H1 (cell line): ENCODE measurements around the gene RTN4RL2. TPM values are rescaled to one million over a fixed set of nuclear protein-coding genes. Genes with fewer than 3 reads are reported as not detected.
A peak's percentile ranks its signal among the peaks of the same experiment; 100 is the strongest.

ENCODE experiments used
- CTCF ChIA-PET: fragments of 300-600 bp; sonication (Branson Sonifier 250); formaldehyde crosslinking; loops from one replicate; lab custom pipeline; 2021; ENCODE audit not compliant: partially characterized antibody; lab: Charles Lee
- POLR2A ChIA-PET: fragments of 300-600 bp; sonication (Branson Sonifier 250); formaldehyde crosslinking; loops from one replicate; lab custom pipeline; 2021; ENCODE audit warnings: inconsistent platforms; ENCODE audit not compliant: partially characterized antibody; lab: Charles Lee
- DNase-seq, 2 experiments: peaks; one replicate each; pipeline versions ENCODE4 v3.0.0 to v3.0.0-alpha.2; 2010 to 2022; ENCODE audit warnings: low spot score in 2 of 2, low read depth in 1 of 2, mixed read lengths in 1 of 2
- FAIRE-seq: peaks from 2 replicates; lab custom pipeline; 2011; peaks lifted over from hg19 to GRCh38; lab: Jason Lieb, UNC
- H2AFZ ChIP-seq: 2 replicates; pipeline ENCODE4 v1.8.1; 2012; ENCODE audit warnings: low read length, inconsistent platforms
- H2AK5ac ChIP-seq: 2 replicates; pipeline ENCODE4 v1.6.1; 2013; ENCODE audit warnings: low read depth, low read length
- H2BK120ac ChIP-seq: replicated peaks from 2 replicates; pipeline ENCODE3; 2013; ENCODE audit warnings: low read depth, low read length, inconsistent platforms
- H2BK12ac ChIP-seq: 2 replicates; pipeline ENCODE4 v1.6.1; 2013; ENCODE audit warnings: low read depth, low read length
- H2BK15ac ChIP-seq: 2 replicates; pipeline ENCODE4 v1.6.1; 2013; ENCODE audit warnings: low read length
- H2BK20ac ChIP-seq: 2 replicates; pipeline ENCODE4 v1.6.1; 2013; ENCODE audit warnings: low read length
- H2BK5ac ChIP-seq: 2 replicates; pipeline ENCODE4 v1.6.1; 2013; ENCODE audit warnings: low read depth, low read length
- H3K14ac ChIP-seq: 2 replicates; pipeline ENCODE4 v1.6.1; 2013; ENCODE audit warnings: inconsistent platforms; ENCODE audit not compliant: insufficient read length
- H3K18ac ChIP-seq: 2 replicates; pipeline ENCODE4 v1.6.1; 2013; ENCODE audit warnings: low read length; ENCODE audit errors: extremely low read depth
- H3K23ac ChIP-seq: 2 replicates; pipeline ENCODE4 v1.6.1; 2013; ENCODE audit warnings: inconsistent platforms; ENCODE audit not compliant: insufficient read length
- H3K23me2 ChIP-seq: 2 replicates; pipeline ENCODE4 v1.6.1; 2013; ENCODE audit warnings: low read depth, low read length
- H3K27ac ChIP-seq: 2 replicates; pipeline ENCODE4 v1.6.1; 2011; ENCODE audit warnings: low read depth, low read length, inconsistent platforms
- H3K27me3 ChIP-seq, 4 experiments: replicated peaks in 1 of 4; 1 replicate in 1 of 4; 2 replicates in 3 of 4; pipeline versions ENCODE4 v1.6.1 to v1.8.1; 2011 to 2013; ENCODE audit warnings: low read length in 3 of 4, mild to moderate bottlenecking in 3 of 4, inconsistent platforms in 2 of 4, mixed read lengths in 2 of 4, moderate library complexity in 1 of 4; ENCODE audit not compliant: control insufficient read depth in 3 of 4, insufficient read depth in 3 of 4; ENCODE audit errors: extremely low read depth in 1 of 4
- H3K36me3 ChIP-seq, 4 experiments: 2 replicates each; pipeline versions ENCODE4 v1.6.1 to v1.8.1; 2011 to 2013; ENCODE audit warnings: mild to moderate bottlenecking in 4 of 4, low read length in 3 of 4, moderate library complexity in 2 of 4, control low read depth in 1 of 4, inconsistent platforms in 1 of 4; ENCODE audit not compliant: insufficient read depth in 4 of 4, control insufficient read depth in 2 of 4
- H3K4ac ChIP-seq: replicated peaks from 2 replicates; pipeline ENCODE3; 2013; ENCODE audit warnings: low read length, low read depth, mixed read lengths, inconsistent platforms; ENCODE audit not compliant: insufficient read length
- H3K4me1 ChIP-seq, 4 experiments: replicated peaks in 1 of 4; 1 replicate in 1 of 4; 2 replicates in 3 of 4; pipeline versions ENCODE4 v1.6.1 to v1.8.1; 2011 to 2013; ENCODE audit warnings: low read length in 3 of 4, inconsistent platforms in 2 of 4, mixed read lengths in 1 of 4; ENCODE audit not compliant: insufficient read depth in 4 of 4, control insufficient read depth in 3 of 4
- H3K4me2 ChIP-seq, 2 experiments: 2 replicates each; pipeline versions ENCODE4 v1.6.1 to v1.8.1; 2011 to 2013; ENCODE audit warnings: low read depth in 2 of 2, low read length in 2 of 2, control low read depth in 1 of 2, inconsistent platforms in 1 of 2, mild to moderate bottlenecking in 1 of 2; ENCODE audit not compliant: insufficient read depth in 1 of 2
- H3K4me3 ChIP-seq, 4 experiments: fragments of 200-600, 300-600 bp in 1 of 4; sonication (generic), shearing (Covaris generic), sonication (Bioruptor Twin) in 1 of 4; 2 replicates each; pipeline versions ENCODE4 v1.5.1 to v1.8.1; 2011 to 2016; ENCODE audit warnings: low read length in 4 of 4, low read depth in 3 of 4, control low read depth in 2 of 4, inconsistent platforms in 2 of 4, mild to moderate bottlenecking in 2 of 4, mixed read lengths in 1 of 4, moderate library complexity in 1 of 4; ENCODE audit not compliant: insufficient read depth in 2 of 4; ENCODE audit errors: extremely low read depth in 1 of 4
- H3K56ac ChIP-seq: replicated peaks from 2 replicates; pipeline ENCODE3; 2013; ENCODE audit warnings: low read depth, mild to moderate bottlenecking, mixed read lengths, low read length, inconsistent platforms; ENCODE audit not compliant: insufficient read length
- H3K79me1 ChIP-seq: 2 replicates; pipeline ENCODE4 v1.6.1; 2013; ENCODE audit warnings: low read depth, low read length, control low read depth
- H3K79me2 ChIP-seq, 2 experiments: 2 replicates each; pipeline versions ENCODE4 v1.6.1 to v1.8.1; 2012 to 2013; ENCODE audit warnings: low read length in 2 of 2, mild to moderate bottlenecking in 2 of 2, inconsistent platforms in 1 of 2; ENCODE audit not compliant: insufficient read depth in 2 of 2, control insufficient read depth in 1 of 2
- H3K9ac ChIP-seq, 4 experiments: replicated peaks in 1 of 4; 1 replicate in 1 of 4; 2 replicates in 3 of 4; pipeline versions ENCODE4 v1.6.1 to v1.8.1; 2011 to 2013; ENCODE audit warnings: low read depth in 3 of 4, low read length in 3 of 4, control low read depth in 2 of 4, mild to moderate bottlenecking in 2 of 4, moderate library complexity in 2 of 4, inconsistent platforms in 1 of 4; ENCODE audit errors: extremely low read depth in 1 of 4
- H3K9me3 ChIP-seq, 2 experiments: 2 replicates each; pipeline versions ENCODE4 v1.6.1 to v1.8.1; 2012 to 2013; ENCODE audit warnings: mild to moderate bottlenecking in 2 of 2, moderate library complexity in 2 of 2, control low read depth in 1 of 2, inconsistent platforms in 1 of 2, low read depth in 1 of 2, low read length in 1 of 2, mixed read lengths in 1 of 2; ENCODE audit not compliant: insufficient read depth in 2 of 2
- H4K20me1 ChIP-seq, 2 experiments: replicated peaks in 1 of 2; 2 replicates each; pipeline versions ENCODE3 to v1.8.1; 2011 to 2013; ENCODE audit warnings: inconsistent platforms in 2 of 2, low read length in 2 of 2, mild to moderate bottlenecking in 1 of 2; ENCODE audit not compliant: insufficient read depth in 2 of 2, control insufficient read depth in 1 of 2
- H4K5ac ChIP-seq: 2 replicates; pipeline ENCODE4 v1.6.1; 2013; ENCODE audit warnings: low read length, low read depth, mixed read lengths, inconsistent platforms; ENCODE audit not compliant: insufficient read length
- H4K8ac ChIP-seq: 2 replicates; pipeline ENCODE4 v1.8.0; 2013; ENCODE audit warnings: mild to moderate bottlenecking, moderate library complexity, low read length, inconsistent platforms; ENCODE audit not compliant: insufficient read depth; ENCODE audit errors: extremely low read depth
- H4K91ac ChIP-seq: replicated peaks from 2 replicates; pipeline ENCODE3; 2013; ENCODE audit warnings: low read length, mixed read lengths, inconsistent platforms; ENCODE audit not compliant: insufficient read length
- BCL11A ChIP-seq, 2 experiments: IDR thresholded peaks; one replicate each; pipeline ENCODE4 v1.6.1; 2011; ENCODE audit warnings: low read depth in 2 of 2, low read length in 2 of 2, mild to moderate bottlenecking in 2 of 2
- BRCA1 ChIP-seq: IDR thresholded peaks from 2 replicates; pipeline ENCODE4 v1.6.1; 2012; ENCODE audit warnings: low read depth, low read length, improper control_type of control experiment
- CHD1 ChIP-seq: IDR thresholded peaks from 2 replicates; pipeline ENCODE4 v1.6.1; 2012; ENCODE audit warnings: low read depth, low read length, improper control_type of control experiment
- EGR1 ChIP-seq: IDR thresholded peaks from 2 replicates; pipeline ENCODE4 v1.6.1; 2011; ENCODE audit warnings: low read depth, low read length, borderline replicate concordance
- HDAC6 ChIP-seq: IDR thresholded peaks from one replicate; pipeline ENCODE4 v1.7.1; 2012; ENCODE audit warnings: low read depth, mild to moderate bottlenecking, inconsistent platforms, low read length, moderate library complexity
- RNF2 ChIP-seq: fragments of 200-900, 300-1000 bp; sonication (generic); IDR thresholded peaks from 2 replicates; pipeline ENCODE4 v1.7.1; 2016; ENCODE audit warnings: borderline replicate concordance, low read depth, mild to moderate bottlenecking, antibody characterized with exemption, low read length; ENCODE audit not compliant: poor library complexity, severe bottlenecking; ENCODE audit errors: missing control alignments
- SUZ12 ChIP-seq: fragments of 200-600 bp; sonication (generic); IDR thresholded peaks from 2 replicates; pipeline ENCODE4 v1.6.1; 2012; ENCODE audit warnings: mild to moderate bottlenecking, inconsistent platforms, low read length, moderate library complexity, mixed read lengths
- TBP ChIP-seq: IDR thresholded peaks from 2 replicates; pipeline ENCODE4 v1.6.1; 2011; ENCODE audit warnings: low read depth, low read length, improper control_type of control experiment
- TCF12 ChIP-seq: IDR thresholded peaks from 2 replicates; pipeline ENCODE4 v1.6.1; 2011; ENCODE audit warnings: low read depth, mild to moderate bottlenecking, low read length
- TEAD4 ChIP-seq: IDR thresholded peaks from 2 replicates; pipeline ENCODE4 v1.6.1; 2012; ENCODE audit warnings: low read depth, low read length, inconsistent platforms, mixed read lengths
- ZNF274 ChIP-seq: IDR thresholded peaks from 2 replicates; pipeline ENCODE4 v1.7.0; 2012; ENCODE audit warnings: low read length, borderline replicate concordance; ENCODE audit errors: extremely low read depth
- WGBS, 2 experiments: shearing (Covaris generic) in 1 of 2; methylation state at CpG; one replicate each; pipeline versions ENCODE4 v1.1.6 to v1.1.7; 2013 to 2015; ENCODE audit warnings: low lambda C conversion rate in 2 of 2, mixed read lengths in 2 of 2, inconsistent platforms in 1 of 2, low coverage in 1 of 2, missing lambda C conversion rate in 1 of 2; ENCODE audit not compliant: insufficient replicate concordance in 2 of 2, insufficient coverage in 1 of 2, insufficient read length in 1 of 2; ENCODE audit errors: extremely low coverage in 1 of 2, missing lambda C conversion rate in 1 of 2; 5-methylcytosine and 5-hydroxymethylcytosine counted together
- polyA plus RNA-seq, 7 experiments: library from polyadenylated mRNA; depleted of rRNA in 3 of 7; stranded (reverse) in 5 of 7; unstranded in 2 of 7; fragments of >200 nt in 5 of 7; fragments of 200-250 nt in 2 of 7; gene quantifications; 1 replicate in 5 of 7; 2 replicates in 1 of 7; 4 replicates in 1 of 7; pipeline versions ENCODE4 v1.2.1 to v1.2.3, GENCODE V29; 2011 to 2013; ENCODE audit warnings: missing spikeins in 2 of 7, mixed read lengths in 2 of 7
- total RNA-seq: library from RNA; stranded (reverse); fragmentation: NEBNext Ultra II Directional; extraction: Animal tissue kit (Norgen Biotek cat#: 25700); gene quantifications from 2 replicates; pipeline ENCODE4 v1.2.1, GENCODE V29; 2021

RTN4RL2 gene
- total and polyA plus RNA-seq, 2 of the 8 experiments (the other 6 are each of a cell fraction or from before 2014, with no cell fraction given), result 11.4 to 23.7 TPM

GRCh38 chr11:57513452-57513795 is 53.1 kb downstream of the RTN4RL2 start:
- Histone ChIP-seq H2AK5ac (peak overlapping the region; percentile 13; the same call in 1 of the 2 replicates), H3K23me2 (peaks cover 19% of the 10 kb centered on the region; the same call in 1 of the 2 replicates), H3K14ac (no peak overlapping the region), H3K79me1 (peaks cover 2% of the 10 kb centered on the region; the same call in 1 of the 2 replicates), H3K27me3 (peaks cover 0 to 21% (median 10%) of the 10 kb centered on the region in 4 experiments; a peak in 4 of 7 replicates), H3K4me3 (peak overlapping the region; percentile 49 to 76 (median 68); a peak in 4 of 8 replicates), H2BK20ac (no peak overlapping the region), H2AFZ (no peak overlapping the region), H3K56ac (no peak overlapping the region), H3K4ac (no peak overlapping the region), H3K9ac (no peak overlapping the region; a peak in 1 of 7 replicates), H3K79me2 (peaks cover 0 to 19% of the 10 kb centered on the region in 2 experiments; a peak in 3 of 4 replicates), H3K9me3 (no peaks in the 10 kb centered on the region), H4K91ac (no peak overlapping the region), H4K20me1 (peaks cover 2 to 3% of the 10 kb centered on the region in 2 experiments), H3K23ac (no peak overlapping the region), H4K5ac (no peak overlapping the region), H3K27ac (no peak overlapping the region), H3K4me2 (peak overlapping the region; percentile 56 to 95), H2BK12ac (no peak overlapping the region), H2BK120ac (no peak overlapping the region), H3K36me3 (no peaks in the 10 kb centered on the region), H4K8ac (no peak overlapping the region), H3K18ac (no peak overlapping the region), H2BK15ac (no peak overlapping the region), H2BK5ac (no peak overlapping the region), H3K4me1 (peaks cover 3 to 10% (median 5%) of the 10 kb centered on the region in 4 experiments)
- no peak for FAIRE-seq
- CTCF ChIA-PET, result interaction anchor here (0.9 to 25.4 kb wide), 6 partner anchors 14 to 168 kb away, joined by 3 to 1146 read pairs (median 6); partner anchors contain the start of gene TIMM10
- WGBS, 2 experiments, result 50% methylated on average over 1 of the region's 1 CpG; no CpG with 5 or more reads in 1 of the 2 experiments
- DNase-seq, result no peak
- TF ChIP-seq TBP (no peak), TCF12 (no peak), EGR1 (no peak), SUZ12 (no peak), ZNF274 (no peak), TEAD4 (no peak), BRCA1 (no peak), RNF2 (no peak), CHD1 (no peak), HDAC6 (no peak), BCL11A (IDR thresholded peaks at IDR 0.05; ENCODE audit: low read depth in 2 of 2, low read length in 2 of 2) (no peak)
- POLR2A ChIA-PET, result interaction anchor here (1.1 to 8.4 kb wide), 13 partner anchors 8 to 228 kb away, joined by 3 to 110 read pairs (median 33); partner anchors contain the start of genes RTN4RL2, SELENOH, TIMM10 and YPEL4
